Mesendoderm (in vitro differentiated cells): Measurements from ENCODE around the gene PCED1A.

Experiments
- DNase-seq: peaks from one replicate; pipeline ENCODE4 v3.0.0; 2013
- H2AK5ac ChIP-seq: 2 replicates; pipeline ENCODE4 v1.6.1; 2013; ENCODE audit warnings: low read length, inconsistent platforms
- H2BK120ac ChIP-seq: 2 replicates; pipeline ENCODE4 v1.6.1; 2013; ENCODE audit warnings: low read depth, mild to moderate bottlenecking, low read length, moderate library complexity, mixed read lengths
- H2BK15ac ChIP-seq: replicated peaks from 2 replicates; pipeline ENCODE4 v1.6.1; 2013; ENCODE audit warnings: low read depth, mild to moderate bottlenecking, moderate library complexity
- H2BK5ac ChIP-seq: 2 replicates; pipeline ENCODE4 v1.6.1; 2013; ENCODE audit warnings: low read length, inconsistent platforms
- H3K18ac ChIP-seq: 2 replicates; pipeline ENCODE4 v1.6.1; 2013; ENCODE audit warnings: mild to moderate bottlenecking, low read length, mixed read lengths
- H3K23ac ChIP-seq: one replicate; pipeline ENCODE4 v1.6.1; 2013; ENCODE audit warnings: low read length
- H3K27ac ChIP-seq: 2 replicates; pipeline ENCODE4 v1.5.1; 2013; ENCODE audit warnings: low read depth, mild to moderate bottlenecking, inconsistent platforms, low read length, moderate library complexity
- H3K27me3 ChIP-seq: 2 replicates; pipeline ENCODE4 v1.6.1; 2013; ENCODE audit warnings: low read length, control low read depth, mild to moderate bottlenecking, inconsistent platforms; ENCODE audit not compliant: insufficient read depth, poor library complexity
- H3K36me3 ChIP-seq: 2 replicates; pipeline ENCODE4 v1.6.1; 2013; ENCODE audit warnings: low read length, inconsistent platforms; ENCODE audit not compliant: control insufficient read depth, insufficient read depth
- H3K4ac ChIP-seq: one replicate; pipeline ENCODE4 v1.6.1; 2013; ENCODE audit warnings: low read depth, mild to moderate bottlenecking, low read length, moderate library complexity
- H3K4me1 ChIP-seq: 2 replicates; pipeline ENCODE4 v1.6.1; 2013; ENCODE audit warnings: low read depth, low read length, inconsistent platforms; ENCODE audit not compliant: control insufficient read depth
- H3K4me2 ChIP-seq: 2 replicates; pipeline ENCODE4 v1.6.1; 2013; ENCODE audit warnings: low read length
- H3K4me3 ChIP-seq: 2 replicates; pipeline ENCODE4 v1.5.1; 2013; ENCODE audit warnings: mild to moderate bottlenecking, low read length
- H3K56ac ChIP-seq: one replicate; pipeline ENCODE4 v1.6.1; 2013; ENCODE audit warnings: low read length
- H3K79me1 ChIP-seq: 2 replicates; pipeline ENCODE4 v1.6.1; 2013; ENCODE audit warnings: low read length, inconsistent platforms
- H3K79me2 ChIP-seq: 2 replicates; pipeline ENCODE4 v1.6.1; 2013; ENCODE audit warnings: mild to moderate bottlenecking, low read length; ENCODE audit not compliant: control insufficient read depth, insufficient read depth
- H3K9ac ChIP-seq: 2 replicates; pipeline ENCODE4 v1.6.1; 2013; ENCODE audit warnings: low read length, inconsistent platforms
- H4K5ac ChIP-seq: one replicate; pipeline ENCODE4 v1.6.1; 2013; ENCODE audit warnings: low read length
- H4K8ac ChIP-seq: one replicate; pipeline ENCODE4 v1.6.1; 2013; ENCODE audit warnings: low read depth, mild to moderate bottlenecking, control low read depth, low read length, moderate library complexity
- WGBS: extraction: QIAGEN DNeasy Blood & Tissue Kit; methylation state at CpG from one replicate; pipeline ENCODE4 v1.1.7; 2013; ENCODE audit warnings: low lambda C conversion rate, missing lambda C conversion rate; ENCODE audit not compliant: insufficient coverage; ENCODE audit errors: extremely low coverage; 5-methylcytosine and 5-hydroxymethylcytosine counted together

Gene PCED1A

GRCh38 chr20:2846698-2847097, 6.2 kb upstream of the PCED1A start:
- DNase-seq: no peak
- no peaks in the 10 kb centered on the region for H3K79me2 ChIP-seq
- H4K5ac ChIP-seq: no peak overlapping the region
- no peaks in the 10 kb centered on the region for H3K27me3 ChIP-seq
- no CpG with 5 or more reads among the region's 5 CpGs for WGBS
- no peak overlapping the region for H3K56ac ChIP-seq
- no peak overlapping the region for H3K18ac ChIP-seq
- no peak overlapping the region for H3K9ac ChIP-seq
- H3K23ac ChIP-seq: no peak overlapping the region
- no peak overlapping the region for H3K27ac ChIP-seq
- no peaks in the 10 kb centered on the region for H3K4me1 ChIP-seq
- no peaks in the 10 kb centered on the region for H3K36me3 ChIP-seq
- H3K4me3 ChIP-seq: no peak overlapping the region
- no peak overlapping the region for H2AK5ac ChIP-seq
- H2BK5ac ChIP-seq: no peak overlapping the region
- no peaks in the 10 kb centered on the region for H3K79me1 ChIP-seq
- H2BK15ac ChIP-seq: no peak overlapping the region
- H4K8ac ChIP-seq: no peak overlapping the region
- no peak overlapping the region for H3K4ac ChIP-seq
- H3K4me2 ChIP-seq: no peak overlapping the region
- no peak overlapping the region for H2BK120ac ChIP-seq

- Histone ChIP-seq H2BK15ac (no peak overlapping the region), H3K9ac (no peak overlapping the region), H3K79me1 (no peaks in the 10 kb centered on the region), H2AK5ac (no peak overlapping the region), H3K27ac (no peak overlapping the region), H3K18ac (no peak overlapping the region), H4K8ac (no peak overlapping the region), H4K5ac (no peak overlapping the region), H3K4ac (no peak overlapping the region), H3K4me1 (no peaks in the 10 kb centered on the region), H3K4me3 (no peak overlapping the region), H3K36me3 (no peaks in the 10 kb centered on the region), H3K56ac (no peak overlapping the region), H3K4me2 (no peak overlapping the region), H2BK5ac (no peak overlapping the region), H3K27me3 (no peaks in the 10 kb centered on the region), H2BK120ac (no peak overlapping the region), H3K79me2 (no peaks in the 10 kb centered on the region), H3K23ac (no peak overlapping the region)
- DNase-seq: no peak
- WGBS: no CpG with 5 or more reads among the region's 2 CpGs
These were observed 5.2 kb upstream of the PCED1A start for GRCh38 chr20:2845607-2846006.

GRCh38 chr20:2840967-2841531, 594 bp upstream of the PCED1A start:
- no peak overlapping the region for H2BK15ac ChIP-seq
- H3K4me3 ChIP-seq: peak overlapping the region; percentile 77
- no CpG with 5 or more reads among the region's 33 CpGs for WGBS
- no peak overlapping the region for H4K8ac ChIP-seq
- peak overlapping the region; percentile 74 for H3K4me2 ChIP-seq
- no peak overlapping the region for H2BK5ac ChIP-seq
- H2AK5ac ChIP-seq: no peak overlapping the region
- H3K36me3 ChIP-seq: no peaks in the 10 kb centered on the region
- no peak overlapping the region for H3K23ac ChIP-seq
- peak overlapping the region; percentile 68 for H3K9ac ChIP-seq
- no peaks in the 10 kb centered on the region for H3K79me1 ChIP-seq
- no peak overlapping the region for H3K18ac ChIP-seq
- no peak overlapping the region for H3K27ac ChIP-seq
- H3K79me2 ChIP-seq: no peaks in the 10 kb centered on the region
- H3K4me1 ChIP-seq: no peaks in the 10 kb centered on the region
- H2BK120ac ChIP-seq: no peak overlapping the region
- no peak overlapping the region for H3K4ac ChIP-seq
- H3K27me3 ChIP-seq: no peaks in the 10 kb centered on the region
- DNase-seq: peak; percentile 46
- H3K56ac ChIP-seq: peak overlapping the region; percentile 74
- H4K5ac ChIP-seq: no peak overlapping the region

GRCh38 chr20:2839732-2840137, 720 bp downstream of the PCED1A start:
- H3K23ac ChIP-seq: no peak overlapping the region
- no peaks in the 10 kb centered on the region for H3K79me2 ChIP-seq
- no peaks in the 10 kb centered on the region for H3K79me1 ChIP-seq
- H3K4me2 ChIP-seq: no peak overlapping the region
- no peak overlapping the region for H3K18ac ChIP-seq
- no peak overlapping the region for H2BK5ac ChIP-seq
- no peak overlapping the region for H2BK120ac ChIP-seq
- no peak overlapping the region for H4K5ac ChIP-seq
- H4K8ac ChIP-seq: no peak overlapping the region
- H2AK5ac ChIP-seq: no peak overlapping the region
- H3K27me3 ChIP-seq: no peaks in the 10 kb centered on the region
- WGBS: no CpG with 5 or more reads among the region's 21 CpGs
- H2BK15ac ChIP-seq: no peak overlapping the region
- no peaks in the 10 kb centered on the region for H3K4me1 ChIP-seq
- H3K56ac ChIP-seq: no peak overlapping the region
- H3K27ac ChIP-seq: no peak overlapping the region
- no peak for DNase-seq
- H3K9ac ChIP-seq: no peak overlapping the region
- no peaks in the 10 kb centered on the region for H3K36me3 ChIP-seq
- no peak overlapping the region for H3K4me3 ChIP-seq
- peak overlapping the region; percentile 64 for H3K4ac ChIP-seq

GRCh38 chr20:2838847-2839671, 1.4 kb downstream of the PCED1A start:
- Histone ChIP-seq H3K18ac (no peak overlapping the region), H3K79me1 (no peaks in the 10 kb centered on the region), H3K4ac (no peak overlapping the region), H3K27me3 (no peaks in the 10 kb centered on the region), H3K4me2 (no peak overlapping the region), H4K8ac (no peak overlapping the region), H3K79me2 (no peaks in the 10 kb centered on the region), H3K4me3 (no peak overlapping the region), H3K56ac (no peak overlapping the region), H3K4me1 (no peaks in the 10 kb centered on the region), H3K36me3 (no peaks in the 10 kb centered on the region), H3K27ac (no peak overlapping the region), H4K5ac (no peak overlapping the region), H3K9ac (no peak overlapping the region), H2BK120ac (no peak overlapping the region), H3K23ac (no peak overlapping the region), H2AK5ac (no peak overlapping the region), H2BK15ac (no peak overlapping the region), H2BK5ac (no peak overlapping the region)
- no CpG with 5 or more reads among the region's 15 CpGs for WGBS
- DNase-seq: no peak
